GM21360 (cell line): Measurements from ENCODE around the gene ABCF3.

ENCODE experiments used
- ATAC-seq: cut with Tn5 transposase; IDR thresholded peaks from one replicate; pipeline ENCODE4 v1.9.1; 2021; ENCODE audit warnings: mild to moderate bottlenecking, moderate library complexity; ENCODE audit not compliant: unreplicated experiment

ABCF3 gene

GRCh38 chr3:184184546-184185230 is 1.3 kb upstream of the ABCF3 start:
- ATAC-seq, result no peak

- peak; percentile 85 for ATAC-seq
Observed at GRCh38 chr3:184185461-184186183, 377 bp upstream of the ABCF3 start.

DNA sequence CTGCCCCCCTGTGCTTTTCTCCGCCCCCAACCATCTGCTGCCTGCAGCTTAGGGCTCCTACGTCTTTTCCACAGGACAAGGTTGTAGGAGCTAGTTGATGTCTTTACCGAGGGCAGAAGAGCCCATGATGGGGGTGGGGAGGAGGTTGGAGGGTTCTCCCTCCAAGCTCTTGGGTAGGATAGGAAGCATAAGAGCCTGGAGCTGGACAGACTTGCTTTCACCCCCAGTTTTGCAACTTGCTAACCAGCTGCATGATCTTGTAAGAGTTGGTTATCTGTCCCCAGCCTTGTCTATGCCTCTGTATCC is 856 bp downstream of the ABCF3 start:
- no peak for ATAC-seq

DNA sequence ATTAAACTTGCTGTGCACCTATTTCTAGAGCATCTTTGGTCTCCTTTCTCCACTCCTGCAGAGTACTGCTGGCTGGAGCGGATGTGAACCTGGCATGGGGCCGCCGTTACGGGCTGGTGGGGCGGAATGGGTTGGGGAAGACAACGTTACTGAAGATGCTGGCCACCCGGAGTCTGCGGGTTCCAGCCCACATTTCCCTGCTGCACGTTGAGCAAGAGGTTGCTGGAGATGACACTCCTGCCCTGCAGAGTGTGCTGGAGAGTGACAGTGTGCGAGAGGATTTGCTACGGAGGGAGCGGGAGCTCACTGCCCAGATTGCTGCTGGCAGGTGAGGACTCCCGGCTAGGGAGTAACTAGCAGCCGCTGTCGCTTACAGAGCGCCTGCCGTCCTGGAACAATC is 2.1 kb downstream of the ABCF3 start:
- ATAC-seq, result no peak

GRCh38 chr3:184189421-184189820 is 3.4 kb downstream of the ABCF3 start:
- no peak for ATAC-seq

GRCh38 chr3:184192889-184193288 is 6.9 kb downstream of the ABCF3 start:
- no peak for ATAC-seq

- ATAC-seq, result no peak
Observed at GRCh38 chr3:184193991-184194539, 8.1 kb downstream of the ABCF3 start.

DNA sequence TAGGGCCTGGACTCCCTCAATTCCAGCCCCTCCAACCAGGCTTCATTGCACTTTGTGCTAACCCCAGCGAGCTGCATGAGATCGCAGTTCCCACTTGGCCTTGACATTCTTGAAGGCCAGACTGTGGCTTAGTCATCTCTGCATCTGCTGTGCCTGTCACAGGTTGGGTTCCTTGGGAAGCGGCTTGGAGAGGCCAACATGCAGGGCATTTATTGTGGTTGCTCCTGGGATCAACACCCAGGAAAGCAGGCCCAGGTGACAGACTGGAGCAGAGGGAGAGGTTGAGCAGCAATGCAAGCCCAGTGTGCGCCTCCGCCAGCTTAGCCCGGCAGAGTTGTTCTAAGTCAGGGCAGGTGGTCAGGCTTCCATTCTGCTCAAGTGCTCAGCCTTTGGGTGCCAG is 10.5 kb downstream of the ABCF3 start:
- ATAC-seq, result no peak

- no peak for ATAC-seq
Observed at GRCh38 chr3:184198509-184198908, 12.5 kb downstream of the ABCF3 start.

DNA sequence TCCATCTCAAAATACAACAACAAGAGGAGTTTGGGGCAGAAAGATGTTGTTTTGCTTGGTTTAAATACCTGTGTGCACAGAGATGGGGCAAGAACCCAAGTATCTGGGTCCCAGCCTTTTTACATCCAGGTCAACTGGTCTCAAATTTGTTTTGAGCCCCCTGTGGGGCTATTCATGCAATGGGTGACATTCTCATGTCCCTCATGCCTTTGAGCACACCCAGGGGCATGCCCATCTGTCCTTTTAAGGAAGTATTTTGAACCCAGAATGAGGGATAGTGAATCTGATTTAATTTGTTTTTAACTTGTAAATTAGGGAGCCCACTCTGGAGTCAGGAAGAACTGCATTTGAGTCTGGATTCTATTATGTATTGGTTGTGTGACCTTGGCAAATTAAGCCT is 14.8 kb downstream of the ABCF3 start:
- no peak for ATAC-seq

GRCh38 chr3:184203526-184203925 is 17.5 kb downstream of the ABCF3 start:
- no peak for ATAC-seq

- ATAC-seq, result no peak
Observed at GRCh38 chr3:184209146-184209923, 23.3 kb downstream of the ABCF3 start.

GRCh38 chr3:184211297-184211696 is 25.3 kb downstream of the ABCF3 start:
- no peak for ATAC-seq

DNA sequence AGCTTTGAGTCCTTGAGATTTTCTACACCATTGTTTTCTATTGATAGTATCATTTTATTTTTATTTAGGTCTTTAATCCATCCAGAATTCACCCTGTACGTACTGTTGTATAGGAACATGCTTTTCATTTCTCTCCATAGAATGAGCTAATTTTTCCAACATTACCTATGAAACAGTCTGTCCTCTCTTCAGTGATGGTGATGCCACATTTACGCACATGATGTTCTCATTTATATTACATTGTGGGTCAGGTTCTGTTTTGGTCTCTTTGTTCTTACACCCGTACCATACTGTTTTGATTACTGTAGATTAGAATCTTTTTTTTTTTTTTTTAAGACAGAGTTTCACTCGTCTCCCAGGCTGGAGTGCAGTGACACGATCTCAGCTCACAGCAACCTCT is 25.7 kb downstream of the ABCF3 start:
- no peak for ATAC-seq

- ATAC-seq, result no peak
Observed at GRCh38 chr3:184218814-184219213, 32.8 kb downstream of the ABCF3 start.

GRCh38 chr3:184222521-184222920 is 36.5 kb downstream of the ABCF3 start:
- no peak for ATAC-seq

DNA sequence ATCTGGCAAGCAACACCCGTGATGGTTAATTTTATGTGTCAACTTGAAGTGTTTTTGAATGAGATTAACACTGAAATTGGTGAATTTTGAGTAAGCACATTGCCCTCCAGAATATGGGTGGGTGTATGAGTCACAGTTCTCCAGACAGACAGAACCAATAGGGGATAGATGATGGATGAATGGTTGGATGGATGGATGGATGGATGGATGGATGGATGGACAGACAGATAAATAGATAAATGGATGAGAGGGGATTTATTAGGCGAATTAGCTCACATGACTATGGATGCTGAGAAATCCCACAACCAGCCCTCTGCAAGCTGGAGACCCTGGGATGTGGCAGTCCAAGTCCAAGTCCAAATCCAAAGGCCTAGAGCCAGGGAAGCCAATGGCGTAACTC is 37.9 kb downstream of the ABCF3 start:
- no peak for ATAC-seq

DNA sequence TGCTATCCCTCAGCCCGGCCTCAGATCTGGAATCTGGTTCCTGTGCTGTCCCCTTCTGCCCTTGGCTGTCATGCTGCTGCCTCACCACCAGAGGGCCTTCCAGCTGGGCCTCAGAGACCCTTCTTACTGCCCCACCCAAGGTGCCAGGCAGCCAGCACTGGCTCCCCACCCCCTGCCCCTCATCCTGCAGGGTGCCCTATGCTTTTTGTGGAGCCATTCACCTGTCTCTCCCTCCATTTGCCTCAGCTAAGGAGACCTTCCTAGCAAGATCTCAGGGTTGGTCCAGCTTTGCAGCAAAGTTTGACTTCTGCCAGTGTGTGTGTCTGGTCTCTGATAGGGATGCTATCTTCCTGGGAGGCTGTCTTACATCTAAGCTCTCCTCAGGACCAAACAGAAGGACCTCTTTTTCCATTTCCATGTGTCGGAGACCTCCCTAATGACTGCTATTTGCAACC is 41.5 kb downstream of the ABCF3 start:
- ATAC-seq, result no peak

- ATAC-seq, result no peak
Observed at GRCh38 chr3:184228376-184229137, 42.6 kb downstream of the ABCF3 start.

DNA sequence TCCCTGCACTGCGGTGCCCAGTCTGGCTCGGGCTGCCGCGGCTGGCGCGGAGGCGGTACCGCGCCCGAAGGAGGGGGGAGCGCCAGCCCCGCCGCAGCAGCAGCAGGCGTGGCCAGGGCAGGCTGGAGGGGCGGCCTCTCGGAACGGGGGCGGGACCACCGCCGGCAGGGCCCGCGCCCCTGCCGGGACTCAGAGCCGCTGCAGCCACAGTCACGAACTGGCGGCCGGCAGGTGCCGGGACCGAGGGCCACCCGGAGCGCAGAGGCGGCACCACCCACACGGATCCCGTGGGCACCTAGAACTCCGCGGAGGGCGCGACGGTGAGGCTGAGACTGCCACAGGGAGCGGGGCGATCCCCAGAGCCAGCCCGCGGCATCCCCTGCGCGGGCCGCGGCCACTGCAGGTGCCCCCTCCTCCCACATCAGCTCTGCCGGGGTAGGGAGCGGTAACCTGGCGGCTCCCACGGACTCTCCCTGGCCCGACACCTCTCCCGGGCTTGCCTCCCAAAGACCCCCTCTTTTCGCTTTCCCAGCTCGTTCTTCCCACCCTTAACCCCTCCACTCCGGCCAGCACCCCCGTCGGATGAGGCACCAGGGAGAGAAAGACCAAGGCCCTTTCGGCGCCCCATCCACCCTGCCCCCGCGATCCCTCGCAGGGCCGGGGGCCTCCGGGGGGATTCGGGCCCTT is 43.5 kb downstream of the ABCF3 start, which contains the start of gene VWA5B2:
Gene VWA5B2 (plus strand): TSS at position 192 of the 687 bp plus-strand sequence. CDS start 944 bp downstream, outside the sequence.
- peak; percentile 74 for ATAC-seq
